Endothelial cell of umbilical vein (primary cell): Measurements from ENCODE around the gene TMED7. TPM values are rescaled to one million over a fixed set of nuclear protein-coding genes. Genes with fewer than 3 reads are reported as not detected.
A peak's percentile ranks its signal among the peaks of the same experiment; 100 is the strongest.

Experiments
- BruUV-seq: library from RNA; stranded (reverse); fragments of 400-500 nt; replicated peaks from 2 replicates; lab custom pipeline; 2021; lab: Mats Ljungman, UMichigan
- CTCF ChIA-PET: fragments of 300-600, 350-600 bp; sonication (Branson Sonifier 250); formaldehyde crosslinking; loops from one replicate; lab custom pipeline; 2021; ENCODE audit warnings: antibody characterized with exemption, inconsistent platforms; lab: Charles Lee
- POLR2A ChIA-PET: fragments of 300-600, 350-600 bp; sonication (Branson Sonifier 250); formaldehyde crosslinking; loops from one replicate; lab custom pipeline; 2021; ENCODE audit warnings: antibody characterized with exemption, inconsistent platforms; lab: Charles Lee
- DNase-seq: peaks from one replicate; pipeline ENCODE4 v3.0.0-alpha.2; 2011; ENCODE audit warnings: low read depth, low spot score
- FAIRE-seq: peaks from 2 replicates; lab custom pipeline; 2011; peaks lifted over from hg19 to GRCh38; lab: Jason Lieb, UNC
- H2AFZ ChIP-seq: 2 replicates; pipeline ENCODE4 v1.6.0; 2012; ENCODE audit warnings: low read depth, low read length, control low read depth, inconsistent platforms
- H3K27ac ChIP-seq: 2 replicates; pipeline ENCODE4 v1.5.1; 2011; ENCODE audit warnings: low read depth, mild to moderate bottlenecking, control low read depth, low read length, moderate library complexity; ENCODE audit not compliant: insufficient read depth
- H3K27me3 ChIP-seq, 2 experiments: 2 replicates each; pipeline versions ENCODE4 v1.6.0 to v1.6.1; 2011; ENCODE audit warnings: low read length in 2 of 2, mixed read lengths in 1 of 2; ENCODE audit not compliant: control insufficient read depth in 2 of 2, insufficient read depth in 2 of 2
- H3K36me3 ChIP-seq, 2 experiments: 2 replicates in 1 of 2; 3 replicates in 1 of 2; pipeline ENCODE4 v1.5.1; 2011; ENCODE audit warnings: low read length in 2 of 2, mild to moderate bottlenecking in 1 of 2, moderate library complexity in 1 of 2; ENCODE audit not compliant: control insufficient read depth in 2 of 2, insufficient read depth in 2 of 2; ENCODE audit errors: extremely low read depth in 1 of 2
- H3K4me1 ChIP-seq: 3 replicates; pipeline ENCODE4 v1.5.1; 2011; ENCODE audit warnings: mild to moderate bottlenecking, low read length; ENCODE audit not compliant: control insufficient read depth, insufficient read depth; ENCODE audit errors: extremely low read depth
- H3K4me2 ChIP-seq: 2 replicates; pipeline ENCODE4 v1.6.1; 2011; ENCODE audit warnings: low read length, control low read depth, mixed read lengths; ENCODE audit not compliant: insufficient read depth
- H3K4me3 ChIP-seq, 3 experiments: fragments of 200-600 bp in 1 of 3; sonication (generic), shearing (Covaris generic) in 1 of 3; replicated peaks in 1 of 3; 2 replicates each; pipeline ENCODE4 v1.5.1; 2011 to 2016; ENCODE audit warnings: control low read depth in 3 of 3, low read length in 3 of 3, mild to moderate bottlenecking in 2 of 3, inconsistent platforms in 1 of 3, low read depth in 1 of 3, moderate library complexity in 1 of 3; ENCODE audit not compliant: insufficient read depth in 1 of 3
- H3K79me2 ChIP-seq: 2 replicates; pipeline ENCODE4 v1.6.0; 2012; ENCODE audit warnings: low read length, inconsistent platforms; ENCODE audit not compliant: control insufficient read depth, insufficient read depth
- H3K9ac ChIP-seq: replicated peaks from 2 replicates; pipeline ENCODE3; 2011; ENCODE audit warnings: low read length, control low read depth; ENCODE audit not compliant: insufficient read depth; ENCODE audit errors: extremely low read depth
- H3K9me1 ChIP-seq: replicated peaks from 3 replicates; pipeline ENCODE4 v1.6.0; 2011; ENCODE audit warnings: mild to moderate bottlenecking, low read length; ENCODE audit not compliant: control insufficient read depth, insufficient read depth; ENCODE audit errors: extremely low read depth
- H3K9me3 ChIP-seq: replicated peaks from 2 replicates; pipeline ENCODE4 v1.5.1; 2012; ENCODE audit warnings: low read length, inconsistent platforms; ENCODE audit not compliant: control insufficient read depth, insufficient read depth
- H4K20me1 ChIP-seq: replicated peaks from 2 replicates; pipeline ENCODE3; 2011; ENCODE audit warnings: mild to moderate bottlenecking, low read length; ENCODE audit not compliant: control insufficient read depth, insufficient read depth; ENCODE audit errors: extremely low read depth
- EZH2 ChIP-seq: IDR thresholded peaks from 2 replicates; pipeline ENCODE4 v1.6.1; 2012; ENCODE audit warnings: borderline replicate concordance, low read depth, mild to moderate bottlenecking, moderate library complexity, low read length, inconsistent platforms; ENCODE audit not compliant: severe bottlenecking
- FOS ChIP-seq: IDR thresholded peaks from 2 replicates; pipeline ENCODE4 v1.6.1; 2011; ENCODE audit warnings: mild to moderate bottlenecking, low read length, moderate library complexity, borderline replicate concordance; ENCODE audit not compliant: insufficient read depth
- GATA2 ChIP-seq: IDR thresholded peaks from 2 replicates; pipeline ENCODE4 v1.7.0; 2011; ENCODE audit warnings: low read depth, mild to moderate bottlenecking, moderate library complexity, mixed read lengths, low read length; ENCODE audit not compliant: insufficient read length, insufficient read depth
- MAX ChIP-seq: IDR thresholded peaks from 2 replicates; pipeline ENCODE4 v1.6.1; 2011; ENCODE audit not compliant: insufficient read depth, insufficient read length
- POLR2A ChIP-seq: IDR thresholded peaks from 2 replicates; pipeline ENCODE4 v1.6.1; 2012; ENCODE audit warnings: low read depth, mild to moderate bottlenecking, control low read depth, low read length
- POLR2AphosphoS5 ChIP-seq: IDR thresholded peaks from 2 replicates; pipeline ENCODE4 v1.6.1; 2012; ENCODE audit warnings: low read depth, mild to moderate bottlenecking, control low read depth, low read length, moderate library complexity; ENCODE audit not compliant: insufficient read depth
- dilution Hi-C: fragments of 300-500 bp; cut with MboI; formaldehyde crosslinking; loops from one replicate; pipeline ENCODE4 v1.15.0; 2019; ENCODE audit warnings: low sequenced_read_pairs; ENCODE audit not compliant: extremely low pct_ligation_motif_present
- intact Hi-C: fragments of 100-400 bp; cut with micrococcal nuclease; formaldehyde crosslinking; loops from one replicate; pipeline ENCODE4 v1.10.0; 2022
- polyA plus RNA-seq, 4 experiments: library from polyadenylated mRNA; depleted of rRNA in 3 of 4; stranded (reverse) in 3 of 4; unstranded in 1 of 4; fragments of >200 nt; gene quantifications; 2 replicates each; pipeline versions ENCODE4 v1.2.1 to v1.2.3, GENCODE V29; 2011 to 2012; ENCODE audit warnings: missing spikeins in 1 of 4
- total RNA-seq: library from RNA; stranded (reverse); gene quantifications from 2 replicates; pipeline ENCODE4 v1.2.3, GENCODE V29; 2021

TMED7 gene
- total and polyA plus RNA-seq, 2 donors (not counting 3 experiments of a cell fraction or from before 2014, with no cell fraction given) = 57.6 to 101 TPM

- TF ChIP-seq EZH2 (no peak), POLR2AphosphoS5 (no peak), MAX (no peak), FOS (peak; percentile 57), GATA2 (no peak)
- Histone ChIP-seq H3K9me3 (no peaks in the 10 kb centered on the region), H3K9ac (no peak overlapping the region), H3K4me3 (no peak overlapping the region), H2AFZ (no peak overlapping the region), H3K36me3 (no peaks in the 10 kb centered on the region), H3K4me1 (no peaks in the 10 kb centered on the region), H3K79me2 (no peaks in the 10 kb centered on the region), H4K20me1 (no peaks in the 10 kb centered on the region), H3K9me1 (no peaks in the 10 kb centered on the region), H3K27ac (no peak overlapping the region), H3K4me2 (no peak overlapping the region), H3K27me3 (no peaks in the 10 kb centered on the region)
- DNase-seq = no peak
- POLR2A ChIA-PET = interaction anchor here (0.6 kb wide), 1 partner anchor 182 kb away, joined by 3 read pairs; no protein-coding TSS in a partner anchor
- FAIRE-seq = no peak
- intact Hi-C loops = no loop called here
- dilution Hi-C loops = no loop called here
- no TSS peak for BruUV-seq
- CTCF ChIA-PET = no interaction called here
Observed at GRCh38 chr5:115657881-115658233, 32.0 kb upstream of the TMED7 start.

- CTCF ChIA-PET = no interaction called here
- TF ChIP-seq FOS (no peak), POLR2A (no peak), MAX (no peak), EZH2 (no peak)
Observed at GRCh38 chr5:115657125-115657880, 31.5 kb upstream of the TMED7 start.

More at GRCh38 chr5:115657125-115657880, 31.5 kb upstream of the TMED7 start:
- dilution Hi-C loops = no loop called here
- no peaks in the 10 kb centered on the region for H3K4me1 ChIP-seq
- DNase-seq (no peak), FAIRE-seq (no peak)
- no peaks in the 10 kb centered on the region for H4K20me1 ChIP-seq
- H2AFZ ChIP-seq = no peak overlapping the region
- no peaks in the 10 kb centered on the region for H3K36me3 ChIP-seq
- no TSS peak for BruUV-seq
- POLR2A ChIA-PET = no interaction called here
- no peak overlapping the region for H3K9ac ChIP-seq
- no peak overlapping the region for H3K4me2 ChIP-seq
- no peaks in the 10 kb centered on the region for H3K79me2 ChIP-seq
- no peak overlapping the region for H3K4me3 ChIP-seq
- no peaks in the 10 kb centered on the region for H3K9me3 ChIP-seq
- H3K27ac ChIP-seq = no peak overlapping the region
- no peaks in the 10 kb centered on the region for H3K9me1 ChIP-seq
- no peaks in the 10 kb centered on the region for H3K27me3 ChIP-seq
- intact Hi-C loops = no loop called here
